ENCODE data around the gene UBN2. TPM values are rescaled to one million over a fixed set of nuclear protein-coding genes. Genes with fewer than 3 reads are reported as not detected.
"Not testable (repeated sequence)": the region's sequence is repeated elsewhere in the genome, so short reads cannot be mapped to it uniquely, and the experiment has no call there.

The UBN2 gene
- total and polyA plus RNA-seq, 5 donors from 2014 or later: 0.59 to 12.5 (median 1.8) TPM

DNA sequence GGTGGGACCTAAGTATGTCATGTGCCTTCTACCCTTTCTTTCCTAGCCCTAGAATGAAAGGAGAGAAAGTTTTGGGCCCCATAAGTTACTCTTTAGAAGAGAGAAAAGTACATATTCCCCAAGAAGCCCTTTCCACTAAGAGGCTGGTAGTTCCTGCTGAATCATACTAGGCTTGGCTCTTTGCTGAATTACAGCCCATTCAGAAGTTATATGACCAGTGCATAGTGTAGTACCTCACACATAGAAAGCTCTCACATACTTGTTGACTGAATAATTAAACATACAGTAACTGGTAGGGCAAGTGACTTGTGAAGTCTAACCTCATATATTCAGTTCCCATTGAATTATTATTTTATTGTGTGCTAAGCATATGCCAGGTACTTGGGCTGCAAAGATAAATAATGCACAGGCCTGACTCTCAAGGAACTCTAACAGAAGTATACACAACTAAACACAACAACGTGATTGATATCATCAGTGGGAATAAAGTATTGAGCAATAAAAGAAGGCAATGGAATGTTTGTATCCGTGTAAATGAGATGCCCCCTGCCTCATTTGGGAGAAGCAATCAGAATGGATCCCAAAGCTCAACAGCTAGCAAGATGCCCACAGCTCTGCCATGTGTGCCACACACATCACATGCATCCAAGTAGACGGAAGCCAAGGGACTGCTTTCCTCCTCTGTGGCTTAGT, 38.9 kb upstream of the UBN2 start:
- Histone ChIP-seq H3K9me3 (ENCODE audit: control insufficient read depth in 2 of 2, low read length in 2 of 2) (no peaks in the 10 kb centered on the region), H3K4me1 (ENCODE audit: control insufficient read depth, insufficient read depth, low read length, poor library complexity, severe bottlenecking) (no peaks in the 10 kb centered on the region), H3K36me3 (ENCODE audit: control insufficient read depth, insufficient read depth, low read length) (no peaks in the 10 kb centered on the region), H3K27me3 (ENCODE audit: control insufficient read depth, insufficient read depth, low read length) (no peaks in the 10 kb centered on the region), H3K27ac (ENCODE audit: insufficient read depth, low read length, poor library complexity, severe bottlenecking) (no peak overlapping the region), H3K4me3 (ENCODE audit: low read depth, low read length) (no peak overlapping the region)
- DNase-seq: no peak
- no peak for ATAC-seq (ENCODE audit: low read depth in 2 of 2)
- Mint-ChIP-seq H3K27ac (no peak overlapping the region), H3K4me1 (no peaks in the 10 kb centered on the region), H3K4me3 (no peak overlapping the region), H3K9me3 (no peaks in the 10 kb centered on the region), H3K36me3 (no peaks in the 10 kb centered on the region), H3K27me3 (no peaks in the 10 kb centered on the region)

DNA sequence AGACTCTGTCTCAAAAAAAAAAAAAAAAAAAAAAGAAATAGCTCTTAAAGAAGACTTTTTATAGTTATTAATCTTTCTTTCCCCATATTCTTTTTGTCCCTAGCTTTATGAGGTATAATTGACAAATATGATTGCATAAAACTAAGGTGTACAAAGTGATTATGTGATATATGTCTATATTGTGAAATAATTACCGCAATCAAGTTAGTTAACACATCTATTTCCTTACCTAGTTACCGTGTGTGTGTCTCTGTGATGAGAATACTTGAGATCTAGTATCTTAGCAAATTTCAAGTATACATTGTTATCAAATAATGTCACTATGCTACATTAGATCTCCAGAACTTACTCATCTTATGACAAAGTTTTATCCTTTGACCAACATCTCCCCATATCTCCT, 30.7 kb upstream of the UBN2 start:
- Histone ChIP-seq H3K9me3 (ENCODE audit: control insufficient read depth in 2 of 2, low read length in 2 of 2) (peaks cover 6 to 10% of the 10 kb centered on the region in 2 experiments), H3K27ac (ENCODE audit: insufficient read depth, low read length, poor library complexity, severe bottlenecking) (no peak overlapping the region), H3K4me1 (ENCODE audit: control insufficient read depth, insufficient read depth, low read length, poor library complexity, severe bottlenecking) (no peaks in the 10 kb centered on the region), H3K4me3 (ENCODE audit: low read depth, low read length) (no peak overlapping the region), H3K27me3 (ENCODE audit: control insufficient read depth, insufficient read depth, low read length) (no peaks in the 10 kb centered on the region), H3K36me3 (ENCODE audit: control insufficient read depth, insufficient read depth, low read length) (no peaks in the 10 kb centered on the region)
- Mint-ChIP-seq H3K36me3 (peaks cover 3% of the 10 kb centered on the region), H3K9me3 (peaks cover 0 to 5% (median 3%) of the 10 kb centered on the region in 7 donors), H3K27ac (no peak overlapping the region), H3K27me3 (peaks cover 22% of the 10 kb centered on the region), H3K4me1 (no peaks in the 10 kb centered on the region), H3K4me3 (no peak overlapping the region)
- ATAC-seq (ENCODE audit: low read depth in 2 of 2): no peak
- no peak for DNase-seq

DNA sequence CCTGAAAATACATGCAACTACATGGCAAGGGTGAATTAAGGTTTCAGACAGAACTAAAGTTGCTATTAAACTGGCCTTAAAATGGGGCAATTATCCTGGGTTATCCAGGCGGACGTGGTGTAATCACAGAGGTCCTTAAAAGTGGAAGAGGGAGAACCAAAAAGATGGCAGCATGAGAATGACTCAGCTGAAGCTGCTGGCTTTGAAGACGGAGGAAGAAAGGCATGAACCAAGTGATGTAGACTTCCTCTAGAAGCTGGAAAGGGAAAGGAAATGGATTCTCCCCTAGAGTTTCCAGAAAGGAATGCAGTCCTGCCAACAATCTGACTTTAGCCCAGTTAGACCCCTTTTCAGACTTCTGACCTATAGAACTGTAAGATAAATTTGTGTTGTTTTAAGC, 27.0 kb upstream of the UBN2 start:
- Histone ChIP-seq H3K36me3 (ENCODE audit: control insufficient read depth, insufficient read depth, low read length) (no peaks in the 10 kb centered on the region), H3K4me3 (ENCODE audit: low read depth, low read length) (no peak overlapping the region), H3K4me1 (ENCODE audit: control insufficient read depth, insufficient read depth, low read length, poor library complexity, severe bottlenecking) (no peaks in the 10 kb centered on the region), H3K9me3 (ENCODE audit: control insufficient read depth in 2 of 2, low read length in 2 of 2) (peaks cover 18 to 21% of the 10 kb centered on the region in 2 experiments), H3K27ac (ENCODE audit: insufficient read depth, low read length, poor library complexity, severe bottlenecking) (no peak overlapping the region), H3K27me3 (ENCODE audit: control insufficient read depth, insufficient read depth, low read length) (no peaks in the 10 kb centered on the region)
- Mint-ChIP-seq H3K4me3 (no peak overlapping the region), H3K9me3 (peaks cover 7 to 28% (median 13%) of the 10 kb centered on the region in 7 donors), H3K4me1 (no peaks in the 10 kb centered on the region), H3K27me3 (peaks cover 29% of the 10 kb centered on the region), H3K27ac (no peak overlapping the region), H3K36me3 (peaks cover 8% of the 10 kb centered on the region)
- ATAC-seq (ENCODE audit: low read depth in 2 of 2) (no peak), DNase-seq (no peak)

DNA sequence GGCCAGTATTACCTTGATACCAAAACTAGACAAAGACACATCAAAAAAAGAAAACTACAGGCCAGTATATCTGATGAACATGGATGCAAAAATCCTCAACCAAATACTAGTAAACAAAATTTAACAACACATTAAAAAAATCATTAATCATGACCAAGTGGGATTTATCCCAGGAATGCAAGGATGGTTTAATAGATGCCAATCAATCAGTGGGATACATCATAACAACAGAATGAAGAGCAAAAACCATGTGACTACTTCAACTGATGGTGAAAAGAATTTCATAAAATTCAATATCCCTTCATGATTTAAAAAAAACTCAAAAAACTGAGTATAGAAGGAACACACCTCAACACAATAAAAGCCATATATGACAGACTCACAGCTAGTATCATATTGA, 25.2 kb upstream of the UBN2 start:
- Mint-ChIP-seq H3K4me1 (peaks cover 0 to 5% (median 0%) of the 10 kb centered on the region in 4 donors), H3K9me3 (peaks cover 11 to 38% (median 15%) of the 10 kb centered on the region in 7 donors), H3K36me3 (peaks cover 8% of the 10 kb centered on the region), H3K4me3 (no peak overlapping the region), H3K27ac (no peak overlapping the region), H3K27me3 (peaks cover 46% of the 10 kb centered on the region)
- Histone ChIP-seq H3K9me3 (ENCODE audit: control insufficient read depth in 2 of 2, low read length in 2 of 2) (peaks cover 18 to 21% of the 10 kb centered on the region in 2 experiments), H3K27ac (ENCODE audit: insufficient read depth, low read length, poor library complexity, severe bottlenecking) (no peak overlapping the region), H3K36me3 (ENCODE audit: control insufficient read depth, insufficient read depth, low read length) (no peaks in the 10 kb centered on the region), H3K27me3 (ENCODE audit: control insufficient read depth, insufficient read depth, low read length) (peaks cover 5% of the 10 kb centered on the region), H3K4me1 (ENCODE audit: control insufficient read depth, insufficient read depth, low read length, poor library complexity, severe bottlenecking) (no peaks in the 10 kb centered on the region), H3K4me3 (ENCODE audit: low read depth, low read length) (no peak overlapping the region)
- DNase-seq (no peak), ATAC-seq (ENCODE audit: low read depth in 2 of 2) (no peak)

DNA sequence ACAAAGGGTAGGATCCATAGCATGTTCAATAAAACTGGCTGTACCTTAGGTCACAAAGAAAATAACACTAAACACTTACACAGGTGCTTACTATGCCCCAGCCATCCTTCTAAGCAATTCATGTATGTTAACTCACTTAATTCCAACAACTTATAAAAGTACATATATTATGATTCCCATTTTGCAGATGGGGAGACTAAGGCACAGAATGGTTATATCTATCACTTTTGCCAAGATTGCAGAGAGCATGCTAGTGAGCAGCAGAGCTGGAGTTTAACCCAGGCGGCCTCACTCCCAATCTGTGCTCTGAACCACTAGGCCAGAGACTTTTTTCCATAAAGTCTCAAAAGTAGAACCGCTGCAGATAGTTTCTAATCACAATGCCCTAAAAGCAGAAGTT, 18.9 kb upstream of the UBN2 start:
- H3K27me3 ChIP-seq (ENCODE audit: control insufficient read depth, insufficient read depth, low read length): peaks cover 6% of the 10 kb centered on the region
- ATAC-seq (ENCODE audit: low read depth in 2 of 2) (no peak), DNase-seq (no peak)
- H3K9me3 ChIP-seq (ENCODE audit: control insufficient read depth in 2 of 2, low read length in 2 of 2): no peaks in the 10 kb centered on the region
- H3K27ac Mint-ChIP-seq: no peak overlapping the region
- peaks cover 3 to 20% (median 7%) of the 10 kb centered on the region in 7 donors for H3K9me3 Mint-ChIP-seq
- no peak overlapping the region for H3K27ac ChIP-seq (ENCODE audit: insufficient read depth, low read length, poor library complexity, severe bottlenecking)
- H3K4me1 Mint-ChIP-seq: peaks cover 0 to 5% (median 0%) of the 10 kb centered on the region in 4 donors
- H3K36me3 ChIP-seq (ENCODE audit: control insufficient read depth, insufficient read depth, low read length): no peaks in the 10 kb centered on the region
- no peak overlapping the region for H3K4me3 Mint-ChIP-seq
- H3K4me1 ChIP-seq (ENCODE audit: control insufficient read depth, insufficient read depth, low read length, poor library complexity, severe bottlenecking): no peaks in the 10 kb centered on the region
- H3K27me3 Mint-ChIP-seq: peaks cover 33% of the 10 kb centered on the region
- no peaks in the 10 kb centered on the region for H3K36me3 Mint-ChIP-seq
- H3K4me3 ChIP-seq (ENCODE audit: low read depth, low read length): no peak overlapping the region

DNA sequence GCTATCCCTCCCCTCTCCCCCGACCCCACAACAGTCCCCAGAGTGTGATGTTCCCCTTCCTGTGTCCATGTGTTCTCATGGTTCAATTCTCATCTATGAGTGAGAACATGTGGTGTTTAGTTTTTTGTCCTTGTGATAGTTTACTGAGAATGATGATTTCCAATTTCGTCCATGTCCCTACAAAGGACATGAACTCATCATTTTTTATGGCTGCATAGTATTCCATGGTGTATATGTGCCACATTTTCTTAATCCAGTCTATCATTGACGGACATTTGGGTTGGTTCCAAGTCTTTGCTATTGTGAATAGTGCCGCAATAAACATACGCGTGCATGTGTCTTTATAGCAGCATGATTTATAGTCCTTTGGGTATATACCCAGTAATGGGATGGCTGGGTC, 17.5 kb upstream of the UBN2 start:
- H3K4me1 ChIP-seq (ENCODE audit: control insufficient read depth, insufficient read depth, low read length, poor library complexity, severe bottlenecking); DNase-seq; H3K4me1 Mint-ChIP-seq; H3K9me3 ChIP-seq (ENCODE audit: control insufficient read depth in 2 of 2, low read length in 2 of 2); H3K27ac ChIP-seq (ENCODE audit: insufficient read depth, low read length, poor library complexity, severe bottlenecking); H3K27ac Mint-ChIP-seq; H3K4me3 Mint-ChIP-seq; H3K36me3 ChIP-seq (ENCODE audit: control insufficient read depth, insufficient read depth, low read length); H3K4me3 ChIP-seq (ENCODE audit: low read depth, low read length); H3K36me3 Mint-ChIP-seq; H3K27me3 ChIP-seq (ENCODE audit: control insufficient read depth, insufficient read depth, low read length); ATAC-seq (ENCODE audit: low read depth in 2 of 2): not testable (repeated sequence)
- Mint-ChIP-seq H3K27me3 (peaks cover 36% of the 10 kb centered on the region), H3K9me3 (peaks cover 0 to 12% (median 4%) of the 10 kb centered on the region in 7 donors)

DNA sequence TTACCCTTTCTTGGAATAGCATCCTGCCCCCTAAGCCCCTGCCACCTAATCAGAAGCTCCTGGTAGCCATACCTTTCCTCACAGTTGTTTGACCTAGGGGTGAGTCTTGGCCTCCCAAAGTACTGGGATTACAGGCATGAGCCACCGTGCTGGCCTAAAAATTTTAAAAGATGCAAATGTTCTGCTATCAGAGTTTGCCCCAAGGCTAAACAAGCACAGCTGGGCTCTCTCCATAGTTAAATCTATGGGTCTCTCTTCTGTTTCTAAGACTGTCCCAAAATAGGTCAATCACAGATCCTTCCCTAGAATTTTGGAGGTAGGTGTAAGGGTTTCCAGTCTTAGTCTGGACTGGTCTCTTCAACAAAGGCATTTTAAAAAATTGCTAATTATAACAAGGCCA, 12.9 kb upstream of the UBN2 start:
- no peaks in the 10 kb centered on the region for H3K27me3 ChIP-seq (ENCODE audit: control insufficient read depth, insufficient read depth, low read length)
- Mint-ChIP-seq H3K27me3 (peaks cover 30% of the 10 kb centered on the region), H3K9me3 (peaks cover 0 to 2% (median 0%) of the 10 kb centered on the region in 7 donors), H3K36me3 (no peaks in the 10 kb centered on the region), H3K4me3 (no peak overlapping the region), H3K27ac (no peak overlapping the region), H3K4me1 (no peaks in the 10 kb centered on the region)
- H3K4me1 ChIP-seq (ENCODE audit: control insufficient read depth, insufficient read depth, low read length, poor library complexity, severe bottlenecking): no peaks in the 10 kb centered on the region
- H3K36me3 ChIP-seq (ENCODE audit: control insufficient read depth, insufficient read depth, low read length): no peaks in the 10 kb centered on the region
- no peak overlapping the region for H3K27ac ChIP-seq (ENCODE audit: insufficient read depth, low read length, poor library complexity, severe bottlenecking)
- no peak for ATAC-seq (ENCODE audit: low read depth in 2 of 2)
- no peak for DNase-seq
- no peak overlapping the region for H3K4me3 ChIP-seq (ENCODE audit: low read depth, low read length)
- H3K9me3 ChIP-seq (ENCODE audit: control insufficient read depth in 2 of 2, low read length in 2 of 2): no peaks in the 10 kb centered on the region

DNA sequence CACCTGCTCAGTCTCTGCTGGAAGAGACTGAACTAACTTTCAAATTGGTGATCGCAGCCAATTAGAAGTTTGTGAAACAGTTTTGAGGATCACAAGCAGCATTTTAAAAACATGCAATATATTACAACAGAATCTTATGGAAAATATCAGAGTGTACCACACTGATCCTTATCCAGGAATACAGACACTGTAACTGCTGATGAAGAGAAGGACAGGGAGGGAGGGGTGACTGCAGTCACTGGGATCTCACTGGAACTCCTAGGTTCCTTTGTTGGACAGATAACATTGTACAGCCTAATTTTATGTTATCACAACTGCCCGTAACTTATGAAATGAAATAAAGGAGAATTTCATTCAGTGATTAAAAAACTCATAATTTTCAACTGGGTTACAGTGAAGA, 6.8 kb upstream of the UBN2 start:
- Mint-ChIP-seq H3K4me1 (no peaks in the 10 kb centered on the region), H3K36me3 (no peaks in the 10 kb centered on the region), H3K9me3 (peaks cover 0 to 3% (median 0%) of the 10 kb centered on the region in 7 donors), H3K27ac (no peak overlapping the region), H3K4me3 (no peak overlapping the region), H3K27me3 (peaks cover 27% of the 10 kb centered on the region)
- Histone ChIP-seq H3K36me3 (ENCODE audit: control insufficient read depth, insufficient read depth, low read length) (no peaks in the 10 kb centered on the region), H3K4me1 (ENCODE audit: control insufficient read depth, insufficient read depth, low read length, poor library complexity, severe bottlenecking) (no peaks in the 10 kb centered on the region), H3K27me3 (ENCODE audit: control insufficient read depth, insufficient read depth, low read length) (peaks cover 2% of the 10 kb centered on the region), H3K27ac (ENCODE audit: insufficient read depth, low read length, poor library complexity, severe bottlenecking) (no peak overlapping the region), H3K9me3 (ENCODE audit: control insufficient read depth in 2 of 2, low read length in 2 of 2) (no peaks in the 10 kb centered on the region), H3K4me3 (ENCODE audit: low read depth, low read length) (no peak overlapping the region)
- ATAC-seq (ENCODE audit: low read depth in 2 of 2) (no peak), DNase-seq (no peak)

All from CD4-positive, CD25-positive, alpha-beta regulatory T cell (primary cell).